ENCODE measurements around the gene INAVA. TPM values are rescaled to one million over a fixed set of nuclear protein-coding genes. Genes with fewer than 3 reads are reported as not detected.
A peak's percentile ranks its signal among the peaks of the same experiment; 100 is the strongest.

INAVA gene
- total and polyA plus RNA-seq, 2 of the 13 experiments (the other 11 are each of a cell fraction or from before 2014, with no cell fraction given), result 6.0 to 13.5 TPM

DNA sequence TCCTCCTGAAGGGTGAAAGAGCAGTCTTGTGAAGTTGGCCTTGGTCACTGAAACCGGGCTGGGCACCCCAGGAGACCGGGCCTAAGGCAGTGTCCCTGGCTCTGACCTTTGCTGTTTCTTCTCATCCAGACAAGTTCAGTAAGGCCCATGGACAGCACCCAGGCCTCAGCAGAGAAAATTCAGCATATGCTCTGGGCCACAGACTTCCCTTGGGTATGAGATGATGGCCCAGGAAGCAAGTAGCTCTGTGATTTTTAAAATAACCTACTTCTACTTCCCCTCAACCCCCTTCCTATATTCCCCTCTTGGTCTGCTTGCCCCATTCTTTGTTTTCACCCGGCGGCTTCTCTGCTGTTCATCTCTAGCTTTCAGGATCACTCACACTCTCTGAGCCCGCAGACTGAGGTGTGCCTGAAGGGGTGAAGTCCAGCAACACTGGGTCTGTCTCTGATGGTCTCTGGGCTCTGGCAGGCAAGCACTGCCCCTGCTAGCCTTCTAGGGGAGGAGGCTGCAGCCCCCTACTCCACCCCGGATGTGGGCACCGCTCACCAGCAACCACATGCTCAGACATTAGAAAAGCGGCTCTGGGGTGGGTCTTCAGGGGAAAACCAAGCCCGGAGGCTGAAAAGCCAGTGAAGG lies 24.8 kb upstream of the INAVA start:
- H3K9me3 ChIP-seq (ENCODE audit: low read length), result no peaks in the 10 kb centered on the region
- ATAC-seq (peak; percentile 39), DNase-seq (ENCODE audit: low spot score) (no peak), FAIRE-seq (no peak)
- BruUV-seq (replicated peaks), result no TSS peak
- no peak overlapping the region for H3K9ac ChIP-seq (ENCODE audit: insufficient read depth, low read depth, low read length)
- H3K27me3 ChIP-seq (ENCODE audit: control insufficient read depth in 1 of 2, insufficient read depth in 2 of 2, low read length in 2 of 2), result peaks cover 1 to 10% of the 10 kb centered on the region in 2 experiments; a peak in 2 of 5 replicates
- no peaks in the 10 kb centered on the region for H3K36me3 ChIP-seq (replicated peaks in 1 of 2; ENCODE audit: control insufficient read depth in 1 of 2, insufficient read depth in 2 of 2, low read length in 2 of 2)
- no peaks in the 10 kb centered on the region for H4K20me1 ChIP-seq (ENCODE audit: insufficient read depth, low read length)
- H3K79me2 ChIP-seq (ENCODE audit: insufficient read depth, low read length), result no peaks in the 10 kb centered on the region
- no peak overlapping the region for H3K4me2 ChIP-seq (ENCODE audit: low read depth, low read length)
- H3K4me3 ChIP-seq (replicated peaks in 1 of 3; ENCODE audit: insufficient read depth in 1 of 3, low read depth in 2 of 3, low read length in 3 of 3), result no peak overlapping the region
- H2AFZ ChIP-seq (ENCODE audit: low read length), result no peak overlapping the region
- H3K27ac ChIP-seq (ENCODE audit: extremely low read length, insufficient read depth, low read length), result no peak overlapping the region
- intact Hi-C loops (cut with micrococcal nuclease; ENCODE audit: unreplicated experiment), result no loop called here
- in situ Hi-C loops (cut with HindIII; ENCODE audit: extremely low pct_ligation_motif_present, low pct_unique_long_range_greater_than_20kb), result no loop called here
- 57% methylated on average over 9 of the region's 9 CpGs for WGBS (ENCODE audit: low lambda C conversion rate)
- ChIA-PET CTCF (ENCODE audit: low intra/inter-chr PET ratio, low total read pairs) (no interaction called here), POLR2A (no interaction called here)
- H3K4me1 ChIP-seq (ENCODE audit: insufficient read depth, low read length), result peaks cover 9% of the 10 kb centered on the region; the same call in 1 of the 2 replicates
- no peak for TF ChIP-seq ASH2L (IDR thresholded peaks at IDR 0.05; ENCODE audit: insufficient read length, low read depth, low read length)
- TF ChIP-seq ZNF768 (CRISPR knock-in tag; IDR thresholded peaks at IDR 0.05), result 0 out of 2 replicates have a peak, but pooled peaks have one; percentile 25

DNA sequence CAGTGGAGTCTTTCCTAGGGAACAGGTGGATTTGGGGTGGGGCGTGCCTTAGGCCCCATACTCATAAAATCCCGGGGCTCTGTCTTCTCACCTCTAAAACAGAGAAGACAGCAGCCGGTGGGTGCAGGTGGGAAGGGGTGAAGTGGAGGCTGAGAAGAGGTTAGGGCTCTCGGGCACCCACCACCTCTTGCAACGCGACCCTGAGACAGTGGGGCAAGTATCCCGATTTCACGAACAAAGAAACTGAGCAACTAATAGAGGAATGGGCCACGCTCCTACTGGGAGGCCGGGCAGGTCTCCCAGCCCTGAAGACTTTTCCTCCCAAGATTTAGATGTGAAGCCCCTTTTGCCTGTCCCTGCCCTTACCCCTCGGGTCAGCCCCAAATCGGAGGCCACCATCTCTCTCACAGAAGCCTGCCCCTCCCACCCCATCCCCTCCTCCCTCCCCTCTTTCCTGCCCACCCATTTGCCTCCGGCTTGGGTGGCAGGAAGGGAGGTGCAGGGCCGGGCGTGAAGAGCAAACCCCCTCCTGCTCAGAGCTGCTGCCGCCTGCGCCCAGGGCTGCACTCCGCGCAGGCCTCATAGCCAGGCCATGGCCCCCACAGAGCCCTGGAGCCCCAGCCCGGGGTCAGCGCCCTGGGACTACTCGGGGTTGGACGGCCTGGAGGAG lies 22.1 kb upstream of the INAVA start, which contains the start of gene GPR25:
GPR25 (plus strand) TSS at position 536 of the 670 bp plus-strand sequence; CDS start at position 593, 57 bp downstream.
- WGBS (ENCODE audit: low lambda C conversion rate), result 72% methylated on average over 22 of the region's 23 CpGs
- Histone ChIP-seq H3K79me2 (ENCODE audit: insufficient read depth, low read length) (no peaks in the 10 kb centered on the region), H3K9me3 (ENCODE audit: low read length) (no peaks in the 10 kb centered on the region), H2AFZ (ENCODE audit: low read length) (no peak within 1 kb of the TSS), H3K4me1 (ENCODE audit: insufficient read depth, low read length) (peaks cover 9% of the 10 kb centered on the region; the same call in 1 of the 2 replicates), H3K36me3 (replicated peaks in 1 of 2; ENCODE audit: control insufficient read depth in 1 of 2, insufficient read depth in 2 of 2, low read length in 2 of 2) (no peaks in the 10 kb centered on the region), H3K9ac (ENCODE audit: insufficient read depth, low read depth, low read length) (no peak within 1 kb of the TSS), H3K4me2 (ENCODE audit: low read depth, low read length) (no peak within 1 kb of the TSS), H4K20me1 (ENCODE audit: insufficient read depth, low read length) (no peaks in the 10 kb centered on the region), H3K27me3 (ENCODE audit: control insufficient read depth in 1 of 2, insufficient read depth in 2 of 2, low read length in 2 of 2) (peaks cover 1 to 14% of the 10 kb centered on the region in 2 experiments; a peak in 2 of 5 replicates), H3K4me3 (replicated peaks in 1 of 3; ENCODE audit: insufficient read depth in 1 of 3, low read depth in 2 of 3, low read length in 3 of 3) (no peak within 1 kb of the TSS), H3K27ac (ENCODE audit: extremely low read length, insufficient read depth, low read length) (no peak within 1 kb of the TSS)
- TF ChIP-seq SAFB2 (CRISPR knock-in tag; IDR thresholded peaks at IDR 0.05; ENCODE audit: borderline replicate concordance, low read depth), result no peak
- TF ChIP-seq ZNF607 (CRISPR knock-in tag; IDR thresholded peaks at IDR 0.05; ENCODE audit: borderline replicate concordance), result no peak
- no peak for TF ChIP-seq KDM5B (CRISPR knock-in tag; IDR thresholded peaks at IDR 0.05; ENCODE audit: borderline replicate concordance)
- TF ChIP-seq, protein P1, sequence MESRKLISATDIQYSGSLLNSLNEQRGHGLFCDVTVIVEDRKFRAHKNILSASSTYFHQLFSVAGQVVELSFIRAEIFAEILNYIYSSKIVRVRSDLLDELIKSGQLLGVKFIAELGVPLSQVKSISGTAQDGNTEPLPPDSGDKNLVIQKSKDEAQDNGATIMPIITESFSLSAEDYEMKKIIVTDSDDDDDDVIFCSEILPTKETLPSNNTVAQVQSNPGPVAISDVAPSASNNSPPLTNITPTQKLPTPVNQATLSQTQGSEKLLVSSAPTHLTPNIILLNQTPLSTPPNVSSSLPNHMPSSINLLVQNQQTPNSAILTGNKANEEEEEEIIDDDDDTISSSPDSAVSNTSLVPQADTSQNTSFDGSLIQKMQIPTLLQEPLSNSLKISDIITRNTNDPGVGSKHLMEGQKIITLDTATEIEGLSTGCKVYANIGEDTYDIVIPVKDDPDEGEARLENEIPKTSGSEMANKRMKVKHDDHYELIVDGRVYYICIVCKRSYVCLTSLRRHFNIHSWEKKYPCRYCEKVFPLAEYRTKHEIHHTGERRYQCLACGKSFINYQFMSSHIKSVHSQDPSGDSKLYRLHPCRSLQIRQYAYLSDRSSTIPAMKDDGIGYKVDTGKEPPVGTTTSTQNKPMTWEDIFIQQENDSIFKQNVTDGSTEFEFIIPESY (CRISPR knock-in tag; IDR thresholded peaks at IDR 0.05), result no peak
- no peak for TF ChIP-seq RARA (CRISPR knock-in tag; IDR thresholded peaks at IDR 0.05)
- ATAC-seq (no peak), DNase-seq (ENCODE audit: low spot score) (no peak), FAIRE-seq (no peak)
- ChIA-PET CTCF (ENCODE audit: low intra/inter-chr PET ratio, low total read pairs) (no interaction called here), POLR2A (no interaction called here)
- intact Hi-C loops (cut with micrococcal nuclease; ENCODE audit: unreplicated experiment), result no loop called here
- in situ Hi-C loops (cut with HindIII; ENCODE audit: extremely low pct_ligation_motif_present, low pct_unique_long_range_greater_than_20kb), result no loop called here
- no TSS peak for BruUV-seq (replicated peaks)
